ENCODE results near the gene SORCS3. TPM values are rescaled to one million over a fixed set of nuclear protein-coding genes. Genes with fewer than 3 reads are reported as not detected.
A peak's percentile ranks its signal among the peaks of the same experiment; 100 is the strongest.

Gene SORCS3
- total RNA-seq, 3 donors from 2014 or later: 0.60 TPM; not detected in 2

GRCh38 chr10:104921763-104922162 lies 280.7 kb downstream of the SORCS3 start:
- DNase-seq (no peak), ATAC-seq (no peak)
- Histone ChIP-seq H3K4me1 (ENCODE audit: low read depth) (no peaks in the 10 kb centered on the region), H3K4me3 (no peak overlapping the region), H3K36me3 (ENCODE audit: low read depth) (no peaks in the 10 kb centered on the region), H3K9me3 (no peaks in the 10 kb centered on the region)
- no peak for TF ChIP-seq CTCF (IDR thresholded peaks at IDR 0.05)
- intact Hi-C loops (cut with DNase I, micrococcal nuclease): no loop called here

DNA sequence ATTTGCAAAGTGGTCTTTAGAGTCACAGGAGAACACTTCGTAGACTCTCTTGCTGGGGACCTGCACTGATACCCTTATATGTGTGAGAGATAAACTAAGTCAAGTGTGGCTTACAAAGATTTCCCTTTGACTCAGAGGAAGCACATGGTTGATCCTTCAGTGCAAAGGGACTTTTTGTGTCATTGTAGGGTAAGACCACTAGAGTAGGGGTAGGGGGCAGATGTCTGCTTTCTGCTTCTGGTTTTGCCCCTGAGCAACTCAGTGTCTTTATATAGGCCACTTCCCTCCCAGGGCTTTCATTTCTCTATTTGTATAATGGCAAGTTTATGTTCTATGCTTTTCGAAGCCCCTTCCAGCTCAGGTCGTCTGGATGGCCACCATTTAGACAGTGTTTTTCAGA lies 281.7 kb downstream of the SORCS3 start:
- Histone ChIP-seq H3K9me3 (no peaks in the 10 kb centered on the region), H3K4me1 (ENCODE audit: low read depth) (no peaks in the 10 kb centered on the region), H3K4me3 (no peak overlapping the region), H3K36me3 (ENCODE audit: low read depth) (no peaks in the 10 kb centered on the region)
- intact Hi-C loops (cut with DNase I, micrococcal nuclease): no loop called here
- no peak for DNase-seq
- no peak for ATAC-seq
- TF ChIP-seq CTCF (IDR thresholded peaks at IDR 0.05): no peak

DNA sequence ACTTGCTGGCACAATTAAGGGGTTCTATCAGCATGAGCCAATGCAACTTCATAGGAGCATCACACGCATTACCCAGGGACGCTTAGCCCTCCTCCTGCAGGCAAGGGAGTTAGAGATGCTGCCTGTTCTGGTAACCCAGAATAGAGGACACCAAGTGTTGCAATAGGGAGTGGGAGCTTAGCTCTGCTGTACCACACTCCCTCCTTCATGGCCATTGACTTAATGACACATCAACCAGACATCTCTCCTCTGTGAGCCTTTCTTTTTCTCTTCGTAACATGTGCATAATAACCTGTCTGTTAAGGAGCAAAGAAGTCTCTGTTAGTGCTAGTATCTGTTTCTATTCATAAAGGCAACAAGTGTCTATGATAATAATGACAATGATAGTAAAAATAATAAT lies 282.4 kb downstream of the SORCS3 start:
- no peaks in the 10 kb centered on the region for H3K9me3 ChIP-seq
- no peak overlapping the region for H3K4me3 ChIP-seq
- no peak for TF ChIP-seq CTCF (IDR thresholded peaks at IDR 0.05)
- intact Hi-C loops (cut with DNase I, micrococcal nuclease): no loop called here
- no peaks in the 10 kb centered on the region for H3K4me1 ChIP-seq (ENCODE audit: low read depth)
- no peaks in the 10 kb centered on the region for H3K36me3 ChIP-seq (ENCODE audit: low read depth)
- DNase-seq: no peak
- no peak for ATAC-seq

DNA sequence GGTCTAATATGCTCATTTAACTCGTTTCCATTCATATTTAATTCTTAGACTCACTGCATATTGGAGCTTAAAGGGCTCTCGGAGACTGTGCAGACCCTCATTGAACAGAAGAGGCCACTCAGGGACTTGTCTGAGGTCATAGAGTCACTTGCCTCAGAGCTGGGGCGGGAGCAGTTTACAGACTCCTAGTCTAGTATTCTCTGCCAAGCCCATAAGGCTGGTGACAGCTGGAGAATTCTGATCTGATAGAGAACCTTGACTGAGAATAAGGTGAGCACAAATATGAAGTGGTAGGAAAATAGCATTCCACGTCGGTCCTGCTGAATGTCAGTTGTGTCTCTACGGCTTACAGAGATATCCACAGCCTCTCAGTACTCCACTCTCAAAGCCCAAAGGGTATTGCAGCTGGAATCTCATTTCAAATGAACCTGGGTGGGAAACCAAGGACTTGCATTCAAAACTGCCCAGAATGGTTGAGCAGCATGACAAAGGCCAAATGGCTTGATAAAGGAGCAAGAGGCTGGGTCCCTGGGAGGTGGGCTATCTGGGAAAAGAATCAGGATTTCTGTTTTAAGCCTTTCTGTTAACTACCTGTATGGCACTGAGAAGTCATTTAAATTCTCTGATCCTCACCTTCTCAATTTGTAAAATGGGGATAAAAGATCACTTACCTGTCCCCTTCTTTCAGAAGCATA lies 283.2 kb downstream of the SORCS3 start:
- no peak for TF ChIP-seq CTCF (IDR thresholded peaks at IDR 0.05)
- ATAC-seq: no peak
- no peak for DNase-seq
- no peaks in the 10 kb centered on the region for H3K36me3 ChIP-seq (ENCODE audit: low read depth)
- intact Hi-C loops (cut with DNase I, micrococcal nuclease): no loop called here
- no peaks in the 10 kb centered on the region for H3K9me3 ChIP-seq
- no peaks in the 10 kb centered on the region for H3K4me1 ChIP-seq (ENCODE audit: low read depth)
- H3K4me3 ChIP-seq: no peak overlapping the region

DNA sequence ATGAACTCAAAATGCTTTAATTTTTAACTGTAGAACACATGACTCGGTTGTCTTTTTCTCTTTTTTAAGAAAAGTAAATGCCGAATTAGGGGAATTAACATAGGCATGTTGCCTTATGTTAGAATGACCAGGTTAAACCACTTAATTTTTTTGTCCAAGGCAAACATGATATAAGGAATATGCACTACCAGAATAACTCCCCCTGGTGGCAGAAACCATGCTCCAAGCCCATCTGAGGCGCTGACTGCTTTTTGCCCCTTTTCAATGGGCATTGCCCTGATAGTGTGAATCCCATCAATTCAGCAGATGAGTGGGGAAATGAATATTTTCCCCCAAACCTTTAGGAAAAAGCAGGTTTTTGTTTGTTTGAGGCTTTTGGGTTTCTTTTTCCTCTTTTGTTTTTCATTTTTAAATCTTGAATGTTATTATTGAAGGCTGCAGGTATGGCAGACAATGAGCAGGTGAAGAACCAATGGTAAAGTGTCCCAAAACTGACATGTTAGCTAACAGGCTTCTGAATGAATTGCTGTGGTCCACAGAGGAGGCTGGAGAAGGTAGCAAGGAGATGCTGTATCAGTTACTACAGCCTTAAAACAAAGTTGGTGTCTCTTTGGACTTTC lies 284.3 kb downstream of the SORCS3 start:
- Histone ChIP-seq H3K4me3 (no peak overlapping the region), H3K4me1 (ENCODE audit: low read depth) (no peaks in the 10 kb centered on the region), H3K9me3 (no peaks in the 10 kb centered on the region), H3K36me3 (ENCODE audit: low read depth) (no peaks in the 10 kb centered on the region)
- DNase-seq: peak in 1 of 3 donors; percentile 53
- TF ChIP-seq CTCF (IDR thresholded peaks at IDR 0.05): peak; percentile 19
- intact Hi-C loops (cut with DNase I, micrococcal nuclease): no loop called here
- ATAC-seq: no peak
